ENCODE results near the gene TSPOAP1.
"Not testable (repeated sequence)": the region's sequence is repeated elsewhere in the genome, so short reads cannot be mapped to it uniquely, and the experiment has no call there.

The TSPOAP1 gene

DNA sequence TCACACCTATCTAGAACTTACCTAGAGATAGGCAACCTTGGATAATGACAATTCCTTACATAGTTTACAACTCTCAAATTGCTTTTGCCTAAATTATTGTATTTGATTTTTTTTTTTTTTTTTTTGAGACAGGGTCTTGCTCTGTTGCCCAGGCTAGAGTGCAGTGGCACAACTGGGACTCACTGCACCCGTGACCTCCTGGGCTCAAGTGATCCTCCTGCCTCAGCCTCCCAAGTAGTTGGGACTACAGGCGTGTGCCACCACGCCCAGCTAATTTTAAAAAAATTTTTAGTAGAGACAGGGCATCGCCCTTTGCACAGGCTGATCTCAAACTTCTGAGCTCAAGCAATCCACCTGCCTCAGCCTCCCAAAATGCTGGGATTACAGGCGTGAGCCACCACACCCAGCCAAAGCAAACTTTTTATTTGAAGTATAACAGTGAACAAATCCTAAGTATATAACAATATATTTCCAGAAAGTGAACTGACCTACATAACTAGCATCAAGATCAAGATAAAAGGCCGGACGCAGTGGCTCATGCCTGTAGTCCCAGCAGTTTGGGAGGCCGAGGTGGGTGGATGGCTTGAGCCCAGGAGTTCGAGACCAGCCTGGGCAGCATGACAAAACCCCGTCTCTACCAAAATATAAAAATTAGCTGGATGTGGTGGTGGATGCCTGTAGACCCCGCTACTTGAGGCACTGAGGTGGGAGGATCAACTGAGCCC lies 12.7 kb upstream of the TSPOAP1 start:
- DNase-seq: not testable (repeated sequence)

- DNase-seq: no peak
Measured at GRCh38 chr17:58340405-58340876, 11.8 kb upstream of the TSPOAP1 start.

DNA sequence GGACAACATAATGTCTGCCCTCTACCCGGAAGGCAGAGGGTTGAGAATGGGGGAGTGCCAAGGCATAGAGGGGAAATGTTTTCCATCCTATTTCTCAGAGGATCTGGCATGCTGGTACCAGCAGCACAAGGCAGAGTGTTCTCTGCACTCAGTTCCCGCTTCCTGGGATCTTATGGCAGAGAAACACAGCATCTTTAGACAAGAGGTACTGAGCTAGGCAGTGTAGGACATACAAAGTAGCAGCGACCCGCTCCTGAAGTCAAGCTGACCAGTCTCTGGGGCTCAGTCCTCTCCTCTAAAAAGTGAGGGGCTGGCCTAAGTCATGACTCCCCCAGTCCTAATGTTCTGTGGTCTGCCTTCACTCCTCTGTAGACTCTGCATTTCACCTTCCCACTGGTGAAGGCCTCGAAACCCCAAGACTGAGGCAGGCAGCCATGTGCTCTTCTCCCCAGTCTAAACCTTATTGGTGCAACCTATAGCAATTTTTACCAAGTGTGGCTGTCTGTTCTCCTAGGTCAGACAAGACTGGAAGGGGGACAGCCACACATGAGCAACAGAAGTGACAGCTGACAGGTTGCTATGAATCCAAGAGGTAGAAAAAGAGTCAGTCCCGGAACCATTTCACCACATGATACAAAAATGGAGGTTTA lies 11.3 kb upstream of the TSPOAP1 start:
- DNase-seq: no peak

DNA sequence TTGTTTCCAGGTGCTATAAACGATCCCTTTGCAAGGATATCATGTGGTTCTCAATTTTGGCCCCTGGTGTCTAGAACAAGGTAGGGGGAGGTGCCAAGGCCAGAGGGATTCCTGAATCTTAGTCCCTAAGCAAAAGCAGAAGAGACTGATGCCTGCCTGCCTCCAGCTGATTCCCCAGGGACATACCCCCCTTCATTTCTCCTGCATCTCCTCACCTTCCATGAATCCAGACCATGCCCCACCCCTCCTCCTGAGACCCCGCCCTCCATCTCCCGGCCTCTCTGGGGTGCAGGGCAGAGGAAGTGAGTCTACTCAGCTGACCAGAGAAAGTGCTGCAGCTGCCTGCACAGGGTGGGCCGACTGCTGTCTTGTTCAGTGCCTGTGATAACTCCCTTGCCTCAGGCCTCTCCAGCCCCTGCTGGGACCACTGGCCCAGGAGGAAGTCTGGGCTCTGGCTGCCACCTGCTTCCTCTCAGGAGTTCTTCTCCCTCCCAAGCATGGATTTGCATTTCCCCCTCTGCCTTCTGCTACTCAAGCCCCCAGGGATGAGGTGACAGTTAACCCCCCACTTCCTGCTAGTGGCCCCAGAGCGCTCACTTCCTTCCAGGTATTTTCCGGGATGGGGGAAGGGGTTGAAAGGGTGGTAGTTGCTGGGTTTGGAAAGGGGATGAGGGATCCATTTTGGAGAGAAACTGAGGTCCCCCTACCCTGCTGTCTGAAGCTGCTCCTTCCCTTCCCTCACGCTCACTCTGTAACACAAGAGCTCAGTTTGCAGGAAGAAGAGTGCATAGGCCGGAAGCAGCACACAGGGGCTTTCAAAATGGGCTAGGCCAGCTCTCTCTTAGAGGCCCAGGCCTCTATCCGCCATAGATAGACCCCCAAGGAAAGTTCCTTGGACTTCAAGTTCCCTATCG lies 10.5 kb upstream of the TSPOAP1 start:
- DNase-seq: no peak

GRCh38 chr17:58338454-58338840 lies 9.9 kb upstream of the TSPOAP1 start:
- DNase-seq: no peak

GRCh38 chr17:58337600-58338453 lies 9.2 kb upstream of the TSPOAP1 start:
- no peak for DNase-seq

DNA sequence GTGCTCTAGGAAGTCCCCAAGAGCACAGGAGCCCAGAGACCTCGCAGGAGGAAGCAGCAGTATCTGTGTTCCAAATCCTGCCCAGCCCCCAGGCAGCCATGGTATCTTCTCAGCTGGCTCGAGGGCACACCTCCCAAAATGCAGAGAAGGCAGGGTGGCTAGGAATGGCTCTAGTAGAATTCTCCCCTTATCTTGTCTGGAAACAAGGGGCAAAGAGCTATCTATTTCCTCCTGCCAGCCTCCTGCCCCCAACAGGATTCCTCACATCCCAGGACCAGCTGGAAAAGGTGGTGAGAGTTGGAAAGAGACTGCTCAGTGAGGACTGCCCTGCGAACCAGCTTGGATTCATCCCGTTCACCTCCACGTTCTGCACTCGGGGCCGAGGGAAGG lies 8.6 kb upstream of the TSPOAP1 start:
- no peak for DNase-seq

GRCh38 chr17:58336456-58337209 lies 8.0 kb upstream of the TSPOAP1 start:
- DNase-seq: no peak

GRCh38 chr17:58335779-58336455 lies 7.3 kb upstream of the TSPOAP1 start:
- DNase-seq: no peak

GRCh38 chr17:58335061-58335731 lies 6.6 kb upstream of the TSPOAP1 start:
- DNase-seq: no peak

DNA sequence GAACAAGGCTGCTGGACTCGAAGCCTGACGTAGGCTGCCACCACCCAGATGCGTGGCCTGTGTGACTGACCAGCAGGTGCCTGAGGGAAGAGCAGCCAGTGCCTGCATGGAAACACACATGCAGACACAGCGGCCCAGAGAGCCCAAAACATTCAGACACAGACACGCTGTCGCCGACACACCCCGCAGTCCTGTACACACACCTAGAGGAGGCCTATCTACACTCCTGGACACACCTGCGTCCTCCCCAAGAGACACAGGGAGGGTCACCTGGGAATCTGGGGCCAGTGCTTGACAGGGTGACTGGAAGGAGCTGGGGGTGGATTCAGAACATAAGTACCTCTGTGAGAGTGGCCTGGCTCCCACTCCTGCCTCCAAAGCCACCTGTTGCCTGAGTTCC lies 6.1 kb upstream of the TSPOAP1 start:
- DNase-seq: no peak

GRCh38 chr17:58334256-58334655 lies 5.7 kb upstream of the TSPOAP1 start:
- no peak for DNase-seq

DNA sequence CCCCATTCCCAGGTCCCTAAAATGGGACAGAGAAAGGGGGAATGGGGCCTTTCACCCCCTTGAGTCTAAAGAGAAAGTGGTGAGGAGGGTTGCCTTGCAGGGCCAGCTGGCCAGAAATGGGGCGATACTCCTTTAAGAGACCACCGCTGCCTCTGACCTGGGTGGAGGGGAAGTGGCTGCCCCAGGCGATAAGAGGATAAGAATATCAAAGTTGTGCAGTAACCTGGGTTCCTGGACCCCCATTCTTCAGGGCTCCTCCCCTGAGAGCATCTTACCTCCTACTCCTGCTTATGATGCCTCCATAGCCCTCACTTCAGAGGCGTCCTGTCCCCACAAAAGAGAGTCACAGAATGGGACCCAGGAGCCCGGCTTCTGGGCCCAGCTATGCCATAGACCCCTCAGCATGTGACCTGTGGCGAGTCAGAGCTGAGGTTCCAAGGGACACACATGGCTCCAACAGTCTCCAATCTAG lies 5.2 kb upstream of the TSPOAP1 start:
- no peak for DNase-seq

DNA sequence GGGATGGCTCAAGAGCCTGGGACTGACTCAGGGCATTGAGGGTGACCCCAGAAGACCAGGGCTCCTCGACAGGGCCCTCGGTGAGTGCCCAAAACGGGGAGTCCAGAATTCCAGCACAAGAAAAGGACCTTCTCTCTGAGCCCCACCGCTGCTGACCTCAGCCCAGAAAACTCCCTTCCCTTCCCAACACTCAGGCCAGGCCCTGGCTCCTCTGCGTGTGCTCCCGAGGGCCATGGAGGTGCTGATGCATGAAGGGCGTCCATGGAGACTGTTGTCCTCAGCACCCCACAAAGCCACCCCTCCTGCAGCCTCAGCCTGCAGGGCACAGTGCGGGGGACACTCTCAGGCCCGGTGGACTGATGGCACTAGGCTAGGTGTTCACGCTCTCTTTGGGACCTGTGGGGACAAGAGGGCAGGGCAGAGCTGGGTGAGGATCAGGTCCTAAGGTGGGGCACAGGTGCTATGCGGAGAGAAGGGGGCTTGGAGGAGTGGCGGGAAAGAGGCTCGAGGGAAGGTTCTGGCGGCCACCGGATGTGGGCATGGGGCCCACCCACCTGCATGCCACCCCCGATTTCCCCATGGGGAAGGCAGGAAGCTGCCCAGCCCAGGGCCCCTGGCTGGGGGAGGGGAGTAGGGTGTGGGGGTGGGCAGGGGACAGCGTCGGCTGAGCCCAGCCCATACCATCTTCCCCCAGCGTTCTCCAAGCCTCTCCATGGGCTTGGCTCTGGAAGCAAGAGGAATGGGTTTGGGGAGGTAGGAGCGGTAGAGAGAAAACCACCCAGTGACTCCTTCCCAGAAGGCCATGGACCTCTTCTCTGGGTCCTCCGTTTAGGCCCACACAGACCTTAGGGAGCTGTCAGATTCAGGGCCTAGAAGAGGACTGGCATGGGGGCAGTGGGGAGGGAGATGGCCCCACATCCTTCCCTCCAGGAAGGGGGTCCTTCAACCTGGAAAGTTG lies 4.5 kb upstream of the TSPOAP1 start:
- no peak for DNase-seq

GRCh38 chr17:58331815-58332777 lies 3.5 kb upstream of the TSPOAP1 start:
- DNase-seq: no peak

GRCh38 chr17:58330997-58331814 lies 2.6 kb upstream of the TSPOAP1 start:
- no peak for DNase-seq

Data from right kidney (tissue), 1 donor.